HUES64 (cell line): Measurements from ENCODE around the gene RNMT. TPM values are rescaled to one million over a fixed set of nuclear protein-coding genes. Genes with fewer than 3 reads are reported as not detected.
"Not testable (repeated sequence)": the region's sequence is repeated elsewhere in the genome, so short reads cannot be mapped to it uniquely, and the experiment has no call there.

Source experiments
- H3K27ac ChIP-seq: 2 replicates; pipeline ENCODE4 v1.7.0; 2013; ENCODE audit warnings: low read depth, low read length, inconsistent platforms
- H3K27me3 ChIP-seq: 2 replicates; pipeline ENCODE4 v1.6.1; 2013; ENCODE audit warnings: mild to moderate bottlenecking, low read length; ENCODE audit not compliant: insufficient read depth
- H3K36me3 ChIP-seq: 2 replicates; pipeline ENCODE4 v1.6.1; 2013; ENCODE audit warnings: mild to moderate bottlenecking, low read length; ENCODE audit not compliant: insufficient read depth
- H3K4me1 ChIP-seq: 2 replicates; pipeline ENCODE4 v1.6.1; 2013; ENCODE audit warnings: mild to moderate bottlenecking, low read length, moderate library complexity; ENCODE audit not compliant: insufficient read depth
- H3K4me3 ChIP-seq: 2 replicates; pipeline ENCODE4 v1.5.1; 2013; ENCODE audit warnings: mild to moderate bottlenecking, low read length, moderate library complexity
- H3K9ac ChIP-seq: 2 replicates; pipeline ENCODE4 v1.6.1; 2013; ENCODE audit warnings: mild to moderate bottlenecking, low read depth, low read length
- H3K9me3 ChIP-seq: 2 replicates; pipeline ENCODE4 v1.6.1; 2013; ENCODE audit warnings: low read depth, low read length; ENCODE audit not compliant: insufficient read depth
- WGBS: fragments of 150-250, 120-280 bp; methylation state at CpG from one replicate; pipeline ENCODE4 v1.1.7; 2013; ENCODE audit warnings: missing lambda C conversion rate; 5-methylcytosine and 5-hydroxymethylcytosine counted together
- polyA plus RNA-seq, 2 experiments: library from polyadenylated mRNA; stranded (reverse); fragments of 50-300 nt; gene quantifications; one replicate each; pipeline ENCODE4 v1.2.3, GENCODE V29; 2013

RNMT gene
- polyA plus RNA-seq (2013, experiment 1 of 2) = 37.3 TPM
- polyA plus RNA-seq (2013, experiment 2 of 2) = 41.4 TPM

DNA sequence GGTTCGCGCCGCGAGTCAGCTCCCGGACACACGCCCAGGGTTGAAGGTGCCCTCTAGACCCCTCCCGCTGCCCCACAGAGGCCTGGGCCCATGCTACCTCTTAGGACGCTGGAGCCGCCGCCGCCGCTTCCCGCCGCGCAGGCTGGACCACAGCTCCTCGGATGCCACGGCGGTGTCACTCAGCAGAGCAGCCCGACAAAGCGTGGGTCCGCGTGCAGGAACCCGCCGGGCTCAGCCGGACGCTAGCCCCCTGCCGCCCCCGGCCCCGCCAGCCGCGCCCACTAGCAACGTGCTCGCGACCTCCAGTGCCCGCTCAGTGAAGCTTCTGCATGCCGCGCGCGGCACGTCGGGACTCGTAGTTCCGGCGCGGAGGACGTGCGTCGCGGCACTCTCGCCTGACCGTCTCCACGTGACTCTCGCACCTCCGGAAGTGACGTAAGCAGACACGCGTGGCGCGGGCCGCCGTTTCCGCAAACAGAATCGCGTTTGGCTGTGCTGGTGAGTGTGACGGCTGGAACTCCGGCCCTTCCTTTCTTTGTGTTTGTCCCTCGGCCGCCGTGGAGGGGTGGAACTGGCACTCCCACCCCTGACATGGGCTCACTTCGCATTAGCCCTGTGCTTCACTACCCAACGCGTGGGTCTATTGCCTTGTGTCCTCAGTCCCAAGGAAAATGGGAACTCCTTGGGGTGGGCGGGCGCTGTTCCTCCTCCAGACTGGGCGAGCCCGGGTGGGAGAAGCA, at the start of gene RNMT, which contains the start of gene FAM210A:
RNMT (plus strand) TSS at position 442 of the 740 bp plus-strand sequence. CDS start 4,845 bp downstream, outside the sequence.
FAM210A (minus strand) TSS at position 327 of the 740 bp plus-strand sequence. CDS start 44,481 bp downstream, outside the sequence.
- Histone ChIP-seq H3K27ac (peak within 1 kb of the TSS; percentile 87), H3K9ac (peak within 1 kb of the TSS; percentile 87)
- WGBS = under 1% methylated on average over 76 of the region's 76 CpGs

DNA sequence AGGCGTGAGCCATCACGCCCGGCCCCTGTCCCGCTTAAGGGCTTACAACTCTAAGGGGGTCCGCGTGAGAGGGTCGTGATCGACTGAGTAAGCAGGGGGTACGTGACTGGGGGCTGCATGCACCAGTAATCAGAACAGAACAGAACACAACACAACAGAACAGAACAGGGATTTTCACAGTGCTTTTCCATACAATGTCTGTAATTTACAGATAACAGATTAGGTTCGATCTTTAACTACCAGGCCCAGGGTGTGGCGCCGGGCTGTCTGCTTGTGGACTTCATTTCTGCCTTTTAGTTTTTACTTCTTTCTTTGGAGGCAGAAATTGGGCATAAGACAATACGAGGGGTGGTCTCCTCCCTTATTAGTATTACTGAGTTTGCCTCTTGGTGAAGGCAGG, 49.1 kb upstream of the RNMT start:
- 97% methylated on average over 13 of the region's 13 CpGs for WGBS
- H3K4me1 ChIP-seq, H3K27ac ChIP-seq, H3K4me3 ChIP-seq, H3K9ac ChIP-seq, H3K27me3 ChIP-seq: not testable (repeated sequence)
- peaks cover 25% of the 10 kb centered on the region for H3K9me3 ChIP-seq
- H3K36me3 ChIP-seq = peaks cover 13% of the 10 kb centered on the region; the same call in 1 of the 2 replicates

More for the DNA sequence above, at the start of gene RNMT, which contains the start of gene FAM210A:
- Histone ChIP-seq H3K9me3 (no peaks in the 10 kb centered on the region), H3K4me1 (peaks cover 8% of the 10 kb centered on the region; the same call in 1 of the 2 replicates), H3K27me3 (no peaks in the 10 kb centered on the region), H3K36me3 (peaks cover 6% of the 10 kb centered on the region; the same call in 1 of the 2 replicates), H3K4me3 (peak within 1 kb of the TSS; percentile 95)

DNA sequence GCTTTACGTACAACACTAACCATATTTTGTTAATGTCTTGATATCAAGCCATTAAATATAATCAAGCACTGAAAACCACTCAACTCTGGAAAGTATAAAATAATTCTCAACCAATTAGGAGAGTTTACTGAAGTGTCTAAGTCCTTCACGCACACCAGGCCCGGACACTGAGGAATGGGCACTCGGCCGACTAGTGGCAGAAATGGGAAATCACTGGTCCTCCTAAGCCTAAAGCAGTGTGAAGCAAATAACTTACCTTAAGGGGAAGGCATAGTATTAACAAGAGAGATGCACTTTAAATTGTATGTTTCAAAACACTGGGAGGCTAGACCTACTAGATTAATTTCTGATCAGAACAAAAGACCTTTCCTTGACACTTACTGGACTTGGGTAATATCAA, 45.9 kb upstream of the RNMT start:
- no peak overlapping the region for H3K4me3 ChIP-seq
- 81% methylated on average over 5 of the region's 5 CpGs for WGBS
- H3K27me3 ChIP-seq = no peaks in the 10 kb centered on the region
- peaks cover 13% of the 10 kb centered on the region; the same call in 1 of the 2 replicates for H3K36me3 ChIP-seq
- H3K4me1 ChIP-seq = no peaks in the 10 kb centered on the region
- no peak overlapping the region for H3K9ac ChIP-seq
- peaks cover 17% of the 10 kb centered on the region for H3K9me3 ChIP-seq
- no peak overlapping the region for H3K27ac ChIP-seq

DNA sequence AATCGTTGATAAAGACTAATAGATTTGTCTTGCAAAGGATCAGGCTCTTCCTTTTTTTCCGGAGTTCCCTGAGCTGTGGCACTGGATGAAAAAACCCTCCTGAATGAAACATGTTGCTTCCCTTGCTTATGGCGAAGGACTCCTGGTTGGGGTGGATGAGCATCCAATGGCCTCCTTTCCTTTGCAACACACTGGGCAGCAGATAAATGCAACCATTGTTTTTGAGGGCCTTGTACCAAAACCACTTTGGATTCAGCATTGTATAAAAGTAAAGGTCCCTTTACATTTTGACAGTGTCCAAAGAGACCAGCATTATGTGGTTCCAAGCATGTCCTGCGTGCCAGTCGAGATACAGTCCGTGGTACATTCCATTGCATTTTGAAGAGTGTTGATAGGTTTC, 44.8 kb upstream of the RNMT start:
- H3K4me3 ChIP-seq = no peak overlapping the region

DNA sequence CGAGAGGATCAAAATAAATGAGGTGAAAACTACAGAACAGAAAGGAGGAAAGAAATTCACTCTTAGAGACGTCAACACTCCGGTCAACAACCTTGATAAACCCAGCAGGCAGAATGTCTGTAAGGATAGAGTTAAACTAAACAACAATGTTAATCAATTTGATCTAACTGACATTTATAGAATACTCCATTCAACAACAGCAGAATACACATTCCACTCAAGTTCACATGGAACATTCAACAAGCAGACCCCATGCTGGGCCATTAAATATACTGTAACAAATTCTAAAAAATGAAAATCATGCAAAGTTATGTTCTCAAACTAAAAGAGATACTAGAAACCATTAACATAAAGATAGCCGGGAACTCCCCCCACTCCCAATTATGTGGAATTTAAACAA, 41.9 kb upstream of the RNMT start:
- Histone ChIP-seq H3K9me3 (no peaks in the 10 kb centered on the region), H3K27me3 (no peaks in the 10 kb centered on the region), H3K4me3 (no peak overlapping the region), H3K9ac (no peak overlapping the region), H3K4me1 (no peaks in the 10 kb centered on the region), H3K27ac (no peak overlapping the region), H3K36me3 (peaks cover 7% of the 10 kb centered on the region; the same call in 1 of the 2 replicates)
- 97% methylated on average over 4 of the region's 4 CpGs for WGBS

More for the DNA sequence above, 44.8 kb upstream of the RNMT start:
- peaks cover 10% of the 10 kb centered on the region for H3K9me3 ChIP-seq
- peaks cover 12% of the 10 kb centered on the region; the same call in 1 of the 2 replicates for H3K36me3 ChIP-seq
- no peaks in the 10 kb centered on the region for H3K4me1 ChIP-seq
- H3K27ac ChIP-seq = no peak overlapping the region
- 97% methylated on average over 6 of the region's 6 CpGs for WGBS
- H3K27me3 ChIP-seq = no peaks in the 10 kb centered on the region
- no peak overlapping the region for H3K9ac ChIP-seq

DNA sequence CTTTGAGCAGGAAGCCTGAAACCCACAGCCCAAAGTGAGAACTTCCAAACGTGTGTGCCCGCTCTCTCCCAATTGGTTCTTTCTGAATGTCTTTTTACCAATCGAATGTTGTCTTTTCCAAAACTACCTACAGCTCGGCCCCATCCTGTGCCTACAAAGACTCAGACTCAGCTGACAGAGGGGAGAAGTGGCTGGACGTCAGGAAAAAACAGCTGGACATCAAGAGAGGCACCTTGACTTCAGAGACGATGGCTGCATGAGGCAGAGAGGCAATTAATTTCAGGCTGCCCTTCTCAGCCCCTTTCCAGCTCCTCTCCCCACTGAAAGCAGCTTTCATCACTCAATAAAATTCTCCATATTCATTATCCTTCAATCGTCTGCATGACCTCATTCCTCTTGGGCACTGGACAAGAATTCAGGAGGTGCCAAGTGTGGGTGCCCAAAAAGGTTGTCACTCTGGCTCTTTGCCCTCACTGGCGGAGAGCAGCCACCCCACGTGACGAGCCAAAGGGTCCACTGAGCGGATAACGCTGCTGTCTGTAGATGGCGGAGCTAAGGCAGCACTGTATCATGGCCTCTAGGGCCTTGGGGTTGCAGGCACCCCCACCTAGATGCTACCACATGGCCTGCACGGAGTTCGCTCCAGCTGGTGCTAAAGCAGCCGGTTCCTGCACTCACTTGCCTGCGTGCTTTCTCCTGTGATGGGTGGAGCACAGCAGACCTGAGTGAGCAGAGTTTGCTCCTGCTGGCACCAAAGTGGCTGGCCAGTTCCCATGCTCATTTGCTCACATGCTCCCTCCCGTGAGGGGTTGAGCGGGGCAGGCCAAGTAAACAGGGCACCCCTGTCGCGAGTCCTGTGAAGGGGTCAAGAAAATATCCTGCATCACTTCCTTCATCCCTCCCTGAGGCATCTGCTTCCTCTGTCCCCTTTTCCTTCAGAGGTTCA, 38.0 kb upstream of the RNMT start:
- Histone ChIP-seq H3K9me3 (no peaks in the 10 kb centered on the region), H3K27ac (no peak overlapping the region), H3K36me3 (no peaks in the 10 kb centered on the region), H3K4me3 (no peak overlapping the region), H3K27me3 (no peaks in the 10 kb centered on the region), H3K4me1 (no peaks in the 10 kb centered on the region), H3K9ac (no peak overlapping the region)
- 92% methylated on average over 21 of the region's 21 CpGs for WGBS

DNA sequence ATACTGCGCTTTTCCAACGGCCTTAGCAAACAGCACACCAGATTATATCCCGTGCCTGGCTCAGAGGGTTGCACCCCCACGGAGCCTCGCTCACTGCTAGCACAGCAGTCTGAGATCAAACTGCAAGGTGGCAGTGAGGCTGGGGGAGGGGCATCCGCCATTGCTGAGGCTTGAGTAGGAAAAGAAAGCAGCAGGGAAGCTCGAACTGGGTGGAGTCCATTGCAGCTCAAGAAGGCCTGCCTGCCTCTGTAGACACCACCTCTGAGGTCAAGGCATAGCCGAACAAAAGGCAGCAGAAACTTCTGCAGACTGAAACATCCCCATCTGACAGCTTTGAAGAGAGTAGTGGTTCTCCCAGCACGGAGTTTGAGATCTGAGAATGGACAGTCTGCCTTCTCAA, 36.4 kb upstream of the RNMT start:
- not testable (repeated sequence) for H3K4me1 ChIP-seq
- 93% methylated on average over 9 of the region's 9 CpGs for WGBS

DNA sequence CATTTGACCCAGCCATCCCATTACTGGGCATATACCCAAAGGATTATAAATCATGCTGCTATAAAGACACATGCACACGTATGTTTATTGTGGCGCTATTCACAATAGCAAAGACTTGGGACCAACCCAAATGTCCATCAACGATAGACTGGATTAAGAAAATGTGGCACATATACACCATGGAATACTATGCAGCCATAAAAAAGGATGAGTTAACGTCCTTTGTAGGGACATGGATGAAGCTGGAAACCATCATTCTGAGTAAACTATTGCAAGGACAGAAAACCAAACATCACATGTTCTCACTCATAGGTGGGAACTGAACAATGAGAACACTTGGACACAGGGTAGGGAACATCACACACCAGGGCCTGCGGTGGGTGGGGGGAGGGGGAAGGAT, 31.1 kb upstream of the RNMT start:
- H3K4me1 ChIP-seq, H3K27me3 ChIP-seq, H3K4me3 ChIP-seq, H3K27ac ChIP-seq, H3K36me3 ChIP-seq, H3K9ac ChIP-seq: not testable (repeated sequence)
- H3K9me3 ChIP-seq = peaks cover 11% of the 10 kb centered on the region
- WGBS = 97% methylated on average over 4 of the region's 5 CpGs

More for the DNA sequence above, 36.4 kb upstream of the RNMT start:
- H3K27me3 ChIP-seq, H3K36me3 ChIP-seq, H3K9me3 ChIP-seq, H3K27ac ChIP-seq, H3K9ac ChIP-seq, H3K4me3 ChIP-seq: not testable (repeated sequence)

DNA sequence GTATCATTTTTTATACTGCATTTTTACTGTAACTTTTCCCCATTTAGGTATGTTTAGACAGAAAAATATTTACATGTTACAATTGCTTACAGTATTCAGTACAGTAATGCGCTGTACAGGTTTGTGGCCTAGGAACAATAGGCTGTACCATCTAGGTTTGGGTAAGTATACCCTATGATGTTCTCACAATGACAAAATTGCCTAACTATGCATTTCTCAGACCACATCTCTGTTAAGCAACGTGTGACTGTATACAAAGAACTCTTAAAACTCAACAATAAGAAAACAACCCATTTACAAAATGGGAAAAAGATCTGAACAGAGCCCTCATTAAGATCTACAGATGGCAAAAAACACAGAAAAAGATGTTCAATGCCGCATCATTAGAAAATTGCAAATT, 29.5 kb upstream of the RNMT start:
- 98% methylated on average over 3 of the region's 3 CpGs for WGBS
- Histone ChIP-seq H3K9me3 (peaks cover 27% of the 10 kb centered on the region), H3K27ac (no peak overlapping the region), H3K4me1 (no peaks in the 10 kb centered on the region), H3K27me3 (no peaks in the 10 kb centered on the region), H3K36me3 (0 out of 2 replicates have a peak, but pooled peaks cover 3% of the 10 kb centered on the region), H3K9ac (no peak overlapping the region), H3K4me3 (no peak overlapping the region)

DNA sequence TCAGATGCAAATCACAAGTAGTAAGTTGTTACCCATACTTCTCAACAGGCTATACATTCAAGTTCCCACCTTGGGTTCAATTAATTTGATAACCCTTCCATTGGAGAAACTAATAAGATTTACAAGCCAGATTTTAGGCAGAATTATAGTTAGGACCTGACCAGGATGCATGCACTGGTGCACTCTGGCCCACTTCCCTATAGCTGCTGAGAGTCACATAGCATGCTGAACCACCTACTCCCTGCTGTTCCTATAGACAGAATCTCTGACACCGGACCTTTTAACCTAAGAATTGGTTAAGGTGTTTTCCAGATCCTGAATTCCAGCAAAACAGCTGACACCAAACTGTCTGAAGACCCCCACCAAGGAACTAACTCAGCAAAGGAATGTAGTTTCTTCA, 26.3 kb upstream of the RNMT start:
- Histone ChIP-seq H3K27me3 (no peaks in the 10 kb centered on the region), H3K27ac (no peak overlapping the region), H3K4me1 (no peaks in the 10 kb centered on the region), H3K36me3 (peaks cover 15% of the 10 kb centered on the region), H3K9me3 (peaks cover 59% of the 10 kb centered on the region), H3K9ac (no peak overlapping the region), H3K4me3 (no peak overlapping the region)
- 100% methylated on average over 1 of the region's 1 CpG for WGBS

DNA sequence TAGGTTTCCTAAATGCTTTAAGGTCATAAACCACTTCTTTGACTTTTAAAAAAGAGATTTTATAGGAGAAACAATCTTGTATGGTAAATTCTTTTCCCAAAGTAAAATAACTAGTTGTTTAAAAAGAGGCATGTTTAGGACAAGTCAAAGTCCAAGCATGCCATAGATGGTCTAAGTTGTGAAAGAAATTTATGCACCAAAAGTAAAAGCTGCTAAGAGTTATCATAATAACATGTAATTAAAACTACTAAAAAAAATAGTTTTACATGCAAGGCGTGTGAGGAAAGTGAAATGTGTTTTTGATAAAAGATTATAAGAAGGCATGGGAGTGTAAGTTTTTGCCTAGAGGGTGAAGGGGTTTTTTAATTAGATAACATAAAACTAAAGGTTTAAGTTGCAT, 22.6 kb upstream of the RNMT start:
- no peaks in the 10 kb centered on the region for H3K4me1 ChIP-seq
- no peak overlapping the region for H3K4me3 ChIP-seq
- H3K9me3 ChIP-seq = peaks cover 70% of the 10 kb centered on the region
- peaks cover 19% of the 10 kb centered on the region for H3K36me3 ChIP-seq
- H3K27ac ChIP-seq = no peak overlapping the region
- no peaks in the 10 kb centered on the region for H3K27me3 ChIP-seq
- 83% methylated on average over 1 of the region's 1 CpG for WGBS
- no peak overlapping the region for H3K9ac ChIP-seq
